ENCODE measurements around the gene PLD3. TPM values are rescaled to one million over a fixed set of nuclear protein-coding genes. Genes with fewer than 3 reads are reported as not detected.

PLD3 gene
- total RNA-seq, 1 experiment from 2014 or later = 310 TPM

- ChIA-PET POLR2A (ENCODE audit: low non-redundant PET) (no interaction called here), CTCF (no interaction called here)
- TF ChIP-seq CTCF (conservative IDR thresholded peaks at IDR 0.05; ENCODE audit: low read depth, low read length) = no peak
Measured at GRCh38 chr19:40360708-40361241, 12.3 kb downstream of the PLD3 start.

GRCh38 chr19:40362160-40362559 is 13.7 kb downstream of the PLD3 start:
- Histone ChIP-seq H3K9me3 (ENCODE audit: low read depth, low read length, poor library complexity, severe bottlenecking) (no peaks in the 10 kb centered on the region), H3K36me3 (ENCODE audit: insufficient read depth, low read length, poor library complexity, severe bottlenecking) (no peaks in the 10 kb centered on the region), H3K4me1 (ENCODE audit: insufficient read depth, low read length, poor library complexity, severe bottlenecking) (peaks cover 13% of the 10 kb centered on the region), H3K4me3 (ENCODE audit: low read depth, low read length, poor library complexity, severe bottlenecking) (no peak overlapping the region), H3K27ac (ENCODE audit: low read depth, low read length, poor library complexity, severe bottlenecking) (no peak overlapping the region), H3K27me3 (replicated peaks; ENCODE audit: insufficient read depth, low read depth, low read length, poor library complexity) (no peaks in the 10 kb centered on the region)
- intact Hi-C loops (cut with micrococcal nuclease; ENCODE audit: unreplicated experiment) = no loop called here
- POLR2A ChIA-PET (ENCODE audit: low non-redundant PET) = no interaction called here
- no TSS peak for BruUV-seq (replicated peaks)
- CTCF ChIA-PET = no interaction called here
- TF ChIP-seq CTCF (conservative IDR thresholded peaks at IDR 0.05; ENCODE audit: low read depth, low read length) (no peak), EZH2 (IDR thresholded peaks at IDR 0.05; ENCODE audit: borderline replicate concordance, low read depth, low read length, poor library complexity, severe bottlenecking) (no peak)
- no peak for DNase-seq (ENCODE audit: low spot score)

More at GRCh38 chr19:40360708-40361241, 12.3 kb downstream of the PLD3 start:
- no peaks in the 10 kb centered on the region for H3K4me1 ChIP-seq (ENCODE audit: insufficient read depth, low read length, poor library complexity, severe bottlenecking)
- no peak for DNase-seq (ENCODE audit: low spot score)
- H3K4me3 ChIP-seq (ENCODE audit: low read depth, low read length, poor library complexity, severe bottlenecking) = no peak overlapping the region
- H3K27me3 ChIP-seq (replicated peaks; ENCODE audit: insufficient read depth, low read depth, low read length, poor library complexity) = no peaks in the 10 kb centered on the region
- H3K27ac ChIP-seq (ENCODE audit: low read depth, low read length, poor library complexity, severe bottlenecking) = no peak overlapping the region
- no peaks in the 10 kb centered on the region for H3K9me3 ChIP-seq (ENCODE audit: low read depth, low read length, poor library complexity, severe bottlenecking)
- H3K36me3 ChIP-seq (ENCODE audit: insufficient read depth, low read length, poor library complexity, severe bottlenecking) = no peaks in the 10 kb centered on the region
- intact Hi-C loops (cut with micrococcal nuclease; ENCODE audit: unreplicated experiment) = no loop called here
- BruUV-seq (replicated peaks) = no TSS peak

- Histone ChIP-seq H3K36me3 (ENCODE audit: insufficient read depth, low read length, poor library complexity, severe bottlenecking) (peaks cover 7% of the 10 kb centered on the region), H3K27ac (ENCODE audit: low read depth, low read length, poor library complexity, severe bottlenecking) (no peak overlapping the region), H3K4me3 (ENCODE audit: low read depth, low read length, poor library complexity, severe bottlenecking) (no peak overlapping the region), H3K9me3 (ENCODE audit: low read depth, low read length, poor library complexity, severe bottlenecking) (no peaks in the 10 kb centered on the region), H3K4me1 (ENCODE audit: insufficient read depth, low read length, poor library complexity, severe bottlenecking) (peaks cover 14% of the 10 kb centered on the region), H3K27me3 (replicated peaks; ENCODE audit: insufficient read depth, low read depth, low read length, poor library complexity) (no peaks in the 10 kb centered on the region)
- no TSS peak for BruUV-seq (replicated peaks)
- DNase-seq (ENCODE audit: low spot score) = no peak
- intact Hi-C loops (cut with micrococcal nuclease; ENCODE audit: unreplicated experiment) = no loop called here
- TF ChIP-seq CTCF (conservative IDR thresholded peaks at IDR 0.05; ENCODE audit: low read depth, low read length) = no peak
- no peak for TF ChIP-seq EZH2 (IDR thresholded peaks at IDR 0.05; ENCODE audit: borderline replicate concordance, low read depth, low read length, poor library complexity, severe bottlenecking)
- ChIA-PET POLR2A (ENCODE audit: low non-redundant PET) (no interaction called here), CTCF (no interaction called here)
Measured at GRCh38 chr19:40363069-40363468, 14.6 kb downstream of the PLD3 start.
